Heart right ventricle (tissue), 16 donors: ENCODE results near the gene TLCD4. TPM values are rescaled to one million over a fixed set of nuclear protein-coding genes. Genes with fewer than 3 reads are reported as not detected.
A peak's percentile ranks its signal among the peaks of the same experiment; 100 is the strongest.

Source experiments
- ATAC-seq, 8 donors: fragments of 200-7000 bp; cut with Tn5 transposase; one replicate each; pipeline ENCODE4 v1.9.1; 2020; ENCODE audit warnings: mild to moderate bottlenecking in 8 of 8, moderate library complexity in 8 of 8, moderate number of reproducible peaks in 1 of 8
- DNase-seq, 2 donors: peaks; one replicate each; pipeline ENCODE4 v3.0.0-alpha.2; 2020
- H3K27ac ChIP-seq, 10 donors: fragments of 200-600 bp; sonication (generic) in 2 of 10; one replicate each; pipeline versions ENCODE4 v1.5.0 to v1.8.0; 2020 to 2022; ENCODE audit warnings: mild to moderate bottlenecking in 3 of 10
- H3K27me3 ChIP-seq, 7 donors: fragments of 200-600 bp; one replicate each; pipeline ENCODE4 v1.8.0; 2021 to 2022; ENCODE audit warnings: mild to moderate bottlenecking in 2 of 7
- H3K36me3 ChIP-seq, 9 donors: fragments of 200-600 bp; sonication (generic) in 1 of 9; one replicate each; pipeline versions ENCODE4 v1.5.0 to v1.8.0; 2020 to 2022; ENCODE audit warnings: mild to moderate bottlenecking in 2 of 9
- H3K4me1 ChIP-seq, 9 donors: fragments of 200-600 bp; sonication (generic) in 1 of 9; one replicate each; pipeline versions ENCODE4 v1.5.0 to v1.8.0; 2020 to 2022; ENCODE audit warnings: mild to moderate bottlenecking in 4 of 9
- H3K4me3 ChIP-seq, 10 donors: fragments of 200-600 bp; sonication (generic) in 2 of 10; one replicate each; pipeline versions ENCODE4 v1.5.0 to v1.8.0; 2020 to 2022; ENCODE audit warnings: mild to moderate bottlenecking in 7 of 10, moderate library complexity in 2 of 10
- H3K9me3 ChIP-seq, 11 donors: fragments of 200-600 bp in 10 of 11; sonication (generic) in 2 of 11; one replicate each; pipeline versions ENCODE4 v1.5.0 to v1.8.0; 2013 to 2022; ENCODE audit warnings: mild to moderate bottlenecking in 2 of 11, control low read depth in 1 of 11, moderate library complexity in 1 of 11
- CTCF ChIP-seq, 9 donors: fragments of 200-600 bp; sonication (generic) in 2 of 9; IDR thresholded peaks; one replicate each; pipeline versions ENCODE4 v1.5.0 to v1.8.0; 2021 to 2022; ENCODE audit warnings: antibody characterized with exemption in 9 of 9, mild to moderate bottlenecking in 5 of 9, moderate library complexity in 1 of 9
- WGBS, 2 donors: extraction: QIAGEN DNeasy Blood & Tissue Kit; methylation state at CpG; one replicate each; pipeline ENCODE4 v1.1.7; 2013; ENCODE audit warnings: inconsistent platforms in 1 of 2; 5-methylcytosine and 5-hydroxymethylcytosine counted together
- intact Hi-C, 10 donors: fragments of 100-400 bp; cut with DNase I; formaldehyde crosslinking; loops; one replicate each; pipeline versions ENCODE4 v1.11.1 to v1.14.2; 2022
- polyA plus RNA-seq, 2 donors: library from polyadenylated mRNA; stranded (reverse); fragments of 200-250 nt; gene quantifications; one replicate each; pipeline ENCODE4 v1.2.3, GENCODE V29; 2013
- total RNA-seq, 10 donors: library from RNA; stranded (reverse); fragmentation: NEBNext Ultra II Directional in 3 of 10; extraction: Animal tissue kit (Norgen Biotek cat#: 25700) in 3 of 10; gene quantifications; one replicate each; pipeline versions ENCODE4 v1.2.1 to v1.2.4, GENCODE V29; 2021 to 2023
- donor health status: Arrhythmogenic right ventricular cardiomyopathy.
- donor health status: ischemic (EF 13 %, LVEDD 7.1; RV severe dilation, severe dysfunction).
- donor health status: healthy with polysubstance abuse.
- donor health status: DM: no; HTN: yes; CAD: no.
- donor health status: DM: no; HTN: no; CAD: no.
- donor health status: ischemic (EF 25% LVEDD 6.9; RV normal size, moderate dysfunction).
- donor health status: ischemic (EF 25% LVEDD 5.7; RV mildly dilated, moderate dysfunction).
- donor health status: healthy.
- donor health status: DM: yes; HTN: yes; CAD: no.
- donor health status: Ischemic cardiomyopathy.
- donor health status: ischemic (EF 35%, LVEDD 5.7; RV mildly dilated, moderate dysfunction).
- donor health status: nonischemic (EF 11% LVEDD 7.7; RV severe dilation, severe dysfunction).
- donor health status: DM: yes; HTN: yes; CAD: no.
- donor health status: PGD.
- donor health status: ischemic (EF 29% LVEDD 5.4; RV normal size, mild dysfunction).
- donor health status: nonischemic (EF 23%, LVEDD 6.1; RV moderate dilation, normal function).

The TLCD4 gene
- total and polyA plus RNA-seq, 12 donors = 8.2 to 100 (median 63.6) TPM

GRCh38 chr1:95084317-95085176 lies 32.6 kb upstream of the TLCD4 start:
- peak overlapping the region in 5 of 10 donors; percentile 60 to 89 (median 67) for H3K27ac ChIP-seq
- no peak overlapping the region for H3K4me3 ChIP-seq
- H3K4me1 ChIP-seq = peaks cover 0 to 30% (median 14%) of the 10 kb centered on the region in 9 donors
- H3K27me3 ChIP-seq = no peaks in the 10 kb centered on the region
- no peaks in the 10 kb centered on the region for H3K36me3 ChIP-seq
- intact Hi-C loops = loop anchor here in 6 of 10 donors (1.0 to 5.0 kb wide), 2 partner anchors 148 to 150 kb away; partner anchors contain the start of gene RWDD3 (in 6 of the 6)
- peaks cover 0 to 2% (median 0%) of the 10 kb centered on the region in 11 donors for H3K9me3 ChIP-seq
- ATAC-seq = peak in 6 of 8 donors; percentile 20 to 59 (median 40)
- DNase-seq = no peak
- 74 to 79% methylated on average over 8 of the region's 8 CpGs for WGBS, 2 donors
- peak; percentile 13 to 66 (median 52) for TF ChIP-seq CTCF (IDR thresholded peaks at IDR 0.05)

- intact Hi-C loops = loop anchor here in 4 of 10 donors (5.0 kb wide), 1 partner anchor 147 kb away; the partner anchor contains the start of gene RWDD3 (in 4 of the 4)
- Histone ChIP-seq H3K4me1 (peaks cover 0 to 30% (median 14%) of the 10 kb centered on the region in 9 donors), H3K36me3 (no peaks in the 10 kb centered on the region), H3K9me3 (peaks cover 0 to 10% (median 0%) of the 10 kb centered on the region in 11 donors), H3K27me3 (no peaks in the 10 kb centered on the region), H3K27ac (peak overlapping the region in 5 of 10 donors; percentile 11 to 89 (median 83)), H3K4me3 (no peak overlapping the region)
- ATAC-seq (no peak), DNase-seq (no peak)
- no peak for TF ChIP-seq CTCF (IDR thresholded peaks at IDR 0.05)
- 78% methylated on average over 2 of the region's 2 CpGs for WGBS, 2 donors
Observed at GRCh38 chr1:95085376-95085775, 31.8 kb upstream of the TLCD4 start.

- intact Hi-C loops = loop anchor here in 4 of 10 donors (5.0 kb wide), 1 partner anchor 145 kb away; the partner anchor contains the start of gene RWDD3 (in 4 of the 4)
- WGBS, 2 donors = 6 to 9% methylated on average over 5 of the region's 5 CpGs
- Histone ChIP-seq H3K27ac (peak overlapping the region in 9 of 10 donors; percentile 36 to 89 (median 82)), H3K4me3 (no peak overlapping the region), H3K36me3 (no peaks in the 10 kb centered on the region), H3K4me1 (peaks cover 0 to 30% (median 14%) of the 10 kb centered on the region in 9 donors), H3K9me3 (peaks cover 0 to 15% (median 0%) of the 10 kb centered on the region in 11 donors), H3K27me3 (no peaks in the 10 kb centered on the region)
- no peak for TF ChIP-seq CTCF (IDR thresholded peaks at IDR 0.05)
- ATAC-seq (peak; percentile 79 to 97 (median 90)), DNase-seq (peak in 1 of 2 donors; percentile 73)
Observed at GRCh38 chr1:95086949-95087533, 30.1 kb upstream of the TLCD4 start.

GRCh38 chr1:95088303-95088702 lies 28.9 kb upstream of the TLCD4 start:
- Histone ChIP-seq H3K4me3 (no peak overlapping the region), H3K27ac (peak overlapping the region in 4 of 10 donors; percentile 82 to 89 (median 85)), H3K4me1 (peaks cover 0 to 30% (median 14%) of the 10 kb centered on the region in 9 donors), H3K27me3 (no peaks in the 10 kb centered on the region), H3K9me3 (peaks cover 0 to 15% (median 0%) of the 10 kb centered on the region in 11 donors), H3K36me3 (no peaks in the 10 kb centered on the region)
- 70 to 77% methylated on average over 1 of the region's 1 CpG for WGBS, 2 donors
- ATAC-seq (no peak), DNase-seq (no peak)
- no peak for TF ChIP-seq CTCF (IDR thresholded peaks at IDR 0.05)
- intact Hi-C loops = loop anchor here in 4 of 10 donors (5.0 kb wide), 1 partner anchor 144 kb away; the partner anchor contains the start of gene RWDD3 (in 4 of the 4)
